Measurements from ENCODE around the gene ISLR.

The ISLR gene

GRCh38 chr15:74201710-74202420, 28.4 kb downstream of the ISLR start:
- no peak overlapping the region for H3K27ac ChIP-seq
- no peak for TF ChIP-seq CTCF (conservative IDR thresholded peaks at IDR 0.05)

- TF ChIP-seq CTCF (conservative IDR thresholded peaks at IDR 0.05) = no peak
- H3K27ac ChIP-seq = no peak within 1 kb of the TSS
These were observed 29.2 kb downstream of the ISLR start, which contains the start of gene STRA6 for GRCh38 chr15:74202452-74203401. Gene STRA6 (minus strand): TSS chr15:74202787. CDS start chr15:74202267, 520 bp downstream.

- no peak for TF ChIP-seq CTCF (conservative IDR thresholded peaks at IDR 0.05)
- H3K27ac ChIP-seq = no peak overlapping the region
These were observed 30.5 kb downstream of the ISLR start for GRCh38 chr15:74203914-74204431.

GRCh38 chr15:74205582-74205947, 32.1 kb downstream of the ISLR start:
- H3K27ac ChIP-seq = no peak overlapping the region
- no peak for TF ChIP-seq CTCF (conservative IDR thresholded peaks at IDR 0.05)

- no peak overlapping the region for H3K27ac ChIP-seq
- TF ChIP-seq CTCF (conservative IDR thresholded peaks at IDR 0.05) = no peak
These were observed 33.3 kb downstream of the ISLR start for GRCh38 chr15:74206801-74207281.

- TF ChIP-seq CTCF (conservative IDR thresholded peaks at IDR 0.05) = no peak
- no peak overlapping the region for H3K27ac ChIP-seq
These were observed 34.3 kb downstream of the ISLR start for GRCh38 chr15:74207652-74208440.

Data from VCaP (cell line).